Activated gamma-delta T cell treated with anti-CD3 and anti-CD28 coated beads, Interleukin-2, amount 50 U/mL, for 16 hours (primary cell): ENCODE results near the gene HMSD.

Experiments used
- DNase-seq: peaks from one replicate; pipeline ENCODE4 v3.0.0-alpha.2; 2020; ENCODE audit warnings: low read depth

The HMSD gene

DNA sequence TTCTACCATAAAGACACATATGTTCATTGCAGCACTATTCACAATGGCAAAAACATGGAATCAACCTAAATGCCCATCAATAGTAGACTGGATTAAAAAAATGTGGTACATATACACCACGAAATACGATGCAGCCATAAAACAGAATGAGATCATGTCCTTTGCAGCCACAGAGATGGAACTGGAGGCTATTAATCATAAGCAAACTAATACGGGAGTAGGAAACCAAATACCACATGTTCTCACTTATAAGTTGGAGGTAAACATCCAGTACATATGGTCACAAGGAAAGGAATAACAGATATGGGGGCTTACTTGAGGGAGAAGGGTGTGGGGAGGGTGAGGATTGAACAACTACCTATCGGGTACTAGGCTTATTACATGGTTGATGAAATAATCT, 7.7 kb downstream of the HMSD start:
- no peak for DNase-seq

DNA sequence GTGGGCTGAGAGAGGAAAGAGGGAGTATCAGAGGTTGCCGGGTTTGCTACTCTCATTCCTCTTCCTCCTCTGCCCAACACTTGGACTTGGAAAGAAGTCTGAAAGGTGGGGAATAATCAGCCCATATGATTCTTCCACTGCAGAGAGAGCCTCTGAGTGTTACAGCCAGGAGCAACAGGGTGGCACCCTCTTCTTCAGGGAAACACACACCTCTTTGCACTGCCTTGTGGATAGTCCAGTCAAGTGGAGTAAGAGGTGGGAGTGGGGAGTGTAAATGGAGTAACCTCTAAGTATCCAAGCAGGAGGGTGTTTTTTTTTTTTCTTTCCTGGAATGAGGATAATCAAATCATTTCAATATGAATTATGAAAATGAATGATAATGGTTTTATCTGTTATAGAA, 11.8 kb downstream of the HMSD start:
- DNase-seq, result no peak

DNA sequence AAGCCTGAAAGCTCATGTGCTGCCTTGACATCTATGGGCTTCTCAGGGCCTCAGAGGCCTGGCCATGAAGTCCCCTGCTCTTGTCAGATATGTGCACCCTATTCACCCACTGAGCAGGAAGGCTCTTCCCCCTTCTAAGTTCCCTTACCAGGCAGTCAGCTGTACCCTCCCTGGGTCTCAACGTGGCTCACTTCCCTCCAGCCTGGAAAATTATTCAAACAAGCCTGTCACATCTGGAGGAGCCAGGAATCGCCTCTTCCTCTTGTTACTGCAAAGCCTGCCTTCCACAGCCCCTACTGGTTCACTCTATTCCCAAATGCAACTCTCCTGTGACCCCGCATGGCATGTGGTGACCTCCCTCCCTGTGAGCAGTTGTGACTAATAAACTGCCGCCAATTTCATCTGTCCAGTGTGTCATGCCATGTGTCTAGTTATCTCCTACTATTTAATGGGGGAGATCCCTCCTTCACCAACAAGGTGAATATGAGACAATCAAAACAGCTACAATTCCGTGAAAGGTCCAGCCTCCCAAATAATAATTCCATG, 12.4 kb downstream of the HMSD start:
- no peak for DNase-seq

DNA sequence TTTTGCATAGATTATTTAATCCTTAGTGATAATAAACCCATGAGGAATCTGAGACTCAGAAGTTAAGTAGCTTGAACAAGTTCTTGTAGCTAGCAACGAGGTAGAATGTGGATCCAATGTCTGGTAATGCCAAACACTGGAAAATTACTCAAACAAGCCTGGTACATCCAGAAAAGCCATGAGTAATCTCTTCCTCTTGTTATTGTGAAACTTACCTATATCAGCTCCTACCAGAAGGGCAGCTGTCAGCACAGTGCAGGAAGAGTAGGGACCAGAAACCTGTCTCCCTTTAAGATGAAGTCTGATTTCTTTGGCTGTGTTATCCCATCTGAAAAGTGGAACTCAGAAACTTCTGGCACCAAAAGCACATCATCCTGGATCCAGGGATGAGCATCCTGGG, 13.0 kb downstream of the HMSD start:
- DNase-seq, result no peak

DNA sequence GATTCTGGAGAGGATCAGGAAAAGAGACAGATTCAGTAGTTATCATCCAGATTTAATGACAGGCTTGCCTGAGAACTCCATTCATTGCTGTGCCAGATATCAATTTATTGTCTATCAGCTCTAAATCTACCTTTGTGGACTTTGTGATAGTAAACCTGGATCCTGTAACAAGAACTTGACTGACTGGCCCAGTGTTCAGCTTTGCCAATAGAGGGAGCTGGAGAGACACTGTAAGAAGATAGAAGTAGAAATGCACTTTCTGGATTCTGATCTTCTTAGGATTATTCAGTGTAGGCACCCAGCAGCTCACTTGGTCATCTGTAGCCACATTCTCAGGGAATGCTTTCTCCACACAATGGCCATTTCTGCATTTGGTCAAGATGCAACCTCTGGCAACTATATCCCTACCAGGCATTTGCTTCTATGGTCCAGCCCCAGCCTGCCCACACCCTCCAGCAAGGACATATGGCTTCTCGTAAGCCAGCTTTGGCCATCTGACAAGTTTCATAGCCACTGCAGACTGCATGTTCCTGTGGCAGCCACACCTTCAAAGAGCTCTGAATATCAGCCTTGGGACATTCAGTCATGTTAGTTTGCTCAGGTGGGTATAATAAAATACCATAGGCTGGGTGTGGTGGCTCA, 14.6 kb downstream of the HMSD start:
- DNase-seq, result peak; percentile 27

DNA sequence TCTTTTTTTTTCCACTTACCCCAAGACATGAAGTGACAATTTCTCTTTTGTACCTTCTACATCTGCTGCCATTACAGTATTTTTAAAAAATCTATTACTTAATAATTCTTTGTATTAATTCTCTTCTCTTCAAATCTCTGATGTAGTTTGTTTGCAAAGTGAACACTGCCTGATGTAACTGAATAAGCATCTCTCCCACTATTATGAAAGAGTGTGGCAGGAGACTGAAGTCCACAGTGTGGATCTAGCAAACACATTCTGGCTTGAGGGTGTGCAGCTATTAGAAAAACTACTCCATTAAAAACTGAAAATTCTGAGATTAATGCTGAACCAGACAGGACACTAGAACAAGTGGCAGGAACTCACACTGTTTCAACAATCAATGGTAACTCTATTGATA, 15.8 kb downstream of the HMSD start:
- DNase-seq, result no peak

DNA sequence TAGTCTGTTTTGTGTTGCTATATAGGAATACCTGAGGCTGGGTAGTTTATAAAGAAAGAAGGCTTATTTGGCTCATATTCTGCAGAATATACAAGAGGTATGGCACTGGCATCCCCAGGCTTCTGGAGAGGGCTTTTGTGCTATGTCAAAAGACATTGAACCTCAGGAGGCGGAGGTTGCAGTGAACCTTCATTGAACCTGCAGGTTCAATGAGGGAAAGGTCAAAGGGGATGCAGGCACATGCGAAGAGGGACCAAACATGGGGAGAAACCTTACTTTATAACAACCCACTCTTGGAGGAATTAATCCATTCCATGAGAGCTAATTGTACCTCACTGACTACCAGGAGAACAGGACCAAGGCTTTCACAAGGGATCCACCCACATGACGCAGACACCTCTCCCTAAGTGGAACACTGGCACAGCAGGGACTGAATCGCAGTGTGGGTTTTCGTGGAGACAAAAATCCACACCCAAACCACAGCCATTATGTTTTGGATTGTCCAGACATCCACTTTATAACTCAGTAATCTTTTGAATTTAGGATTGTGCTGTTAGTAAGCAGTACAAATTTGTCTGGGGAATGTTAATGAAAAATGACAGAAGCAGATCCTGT, 16.7 kb downstream of the HMSD start:
- DNase-seq, result no peak

DNA sequence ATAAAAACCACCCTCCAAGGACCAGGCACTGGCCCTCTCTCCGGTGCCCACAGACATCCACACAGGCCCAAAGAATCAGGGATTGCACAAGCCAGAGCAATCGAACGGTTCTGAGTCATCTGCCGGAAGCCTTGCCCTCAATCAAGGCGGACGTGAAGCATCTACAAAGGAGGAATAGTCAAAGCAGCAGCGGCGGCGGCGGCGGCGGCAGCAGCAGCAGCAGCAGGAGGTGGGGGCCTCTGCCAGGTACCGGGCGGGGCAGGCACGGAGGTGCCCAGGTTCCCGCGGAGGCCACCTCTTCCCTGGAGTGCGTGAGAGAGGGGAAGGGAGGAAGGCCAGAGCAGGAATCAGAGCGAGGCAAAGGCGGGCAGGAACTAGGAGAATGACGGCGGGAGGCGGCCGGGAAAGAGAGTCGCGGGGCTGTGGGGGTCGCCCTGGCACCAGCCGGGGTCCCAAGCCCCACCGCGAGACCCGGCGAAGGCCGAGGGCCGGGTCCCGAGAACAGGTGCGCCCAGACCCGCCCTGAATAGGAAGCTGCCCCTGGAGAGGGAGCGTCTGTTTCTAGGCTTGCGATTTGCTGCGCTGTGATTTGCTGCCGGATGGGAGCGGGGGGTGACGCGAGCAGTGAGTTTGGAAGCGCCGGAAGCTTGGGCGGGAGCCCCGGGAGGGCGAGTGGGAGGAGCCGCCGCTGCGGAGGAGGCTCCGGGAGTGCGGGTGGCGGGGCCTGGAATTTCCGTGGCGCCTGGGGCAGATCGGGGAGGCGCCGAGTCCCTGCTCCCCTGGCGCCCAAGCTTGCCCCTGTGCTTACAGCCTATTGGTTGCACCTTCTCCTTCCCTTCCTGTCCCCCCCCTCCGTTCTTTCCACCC, 21.1 kb downstream of the HMSD start, which contains the start of gene SERPINB8:
Gene SERPINB8 (plus strand): TSS at position 140 of the 867 bp plus-strand sequence. CDS start 8,228 bp downstream, outside the sequence.
- peak; percentile 62 for DNase-seq

DNA sequence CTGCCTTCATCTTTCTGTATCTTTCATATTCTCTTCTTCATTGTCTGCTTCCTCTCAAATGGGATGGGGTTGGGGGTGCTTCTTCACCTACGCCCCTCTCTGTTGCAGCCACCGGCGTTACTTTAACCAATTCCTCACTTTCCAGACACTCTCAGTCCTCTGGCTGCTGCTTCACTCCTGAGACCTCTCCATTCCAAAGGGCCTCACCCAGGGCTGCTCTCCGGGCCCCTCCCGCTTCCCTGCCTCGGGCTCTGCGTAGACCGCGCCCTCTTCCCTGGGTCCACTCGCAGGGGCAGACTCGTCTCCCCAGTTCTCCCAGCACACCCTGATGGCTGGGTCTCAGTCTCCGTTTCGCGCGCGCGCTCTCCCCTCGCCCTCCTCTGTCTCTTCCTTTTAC, 21.7 kb downstream of the HMSD start:
- no peak for DNase-seq

DNA sequence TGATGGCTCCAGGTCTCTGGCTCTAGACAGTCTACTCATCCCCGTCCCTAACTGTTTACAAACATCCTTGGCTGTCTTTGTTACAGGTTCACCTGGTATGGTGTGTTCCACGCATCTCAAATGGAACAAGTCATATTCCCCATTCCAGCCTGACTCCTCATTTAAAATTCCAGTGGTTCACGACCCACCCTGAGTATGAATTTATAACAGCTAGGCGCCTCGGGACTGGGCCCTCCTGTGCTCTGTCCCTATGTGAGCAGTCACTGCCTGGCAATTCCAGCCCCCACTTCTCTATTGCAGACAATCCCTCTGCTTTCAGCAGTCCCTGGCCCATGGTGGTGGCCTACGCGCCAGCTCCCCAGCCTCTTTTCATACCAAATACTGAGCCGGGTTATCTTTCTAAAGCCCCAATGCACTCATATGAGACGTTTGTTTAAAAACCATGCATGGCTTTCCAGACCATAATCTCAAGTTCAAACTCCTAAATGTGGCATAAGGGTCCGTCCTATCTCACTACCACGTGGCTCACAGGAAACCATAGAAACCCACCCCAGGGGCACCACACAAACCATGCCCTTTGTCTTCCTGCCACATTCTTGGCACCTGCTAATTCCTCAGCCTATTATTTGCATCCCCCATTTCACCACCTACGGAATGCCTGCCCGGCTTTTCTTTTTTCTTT, 22.4 kb downstream of the HMSD start:
- no peak for DNase-seq

DNA sequence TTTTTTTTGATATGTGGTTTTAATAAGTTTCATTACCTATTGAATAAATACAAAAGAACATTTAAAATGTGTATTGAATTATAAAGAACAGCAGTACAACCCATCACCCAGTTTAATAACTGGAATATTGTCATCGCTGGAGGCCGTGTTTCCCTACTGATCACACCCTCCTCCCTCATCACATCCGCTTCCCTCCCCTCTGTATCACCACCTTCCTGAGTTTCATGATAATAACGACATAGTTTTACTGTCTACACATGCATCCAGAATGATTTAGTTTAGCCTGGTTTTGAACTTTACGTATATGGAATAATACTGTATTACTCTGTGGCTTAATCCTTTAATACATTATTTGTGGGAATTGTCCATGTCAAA, 22.9 kb downstream of the HMSD start:
- DNase-seq, result no peak

DNA sequence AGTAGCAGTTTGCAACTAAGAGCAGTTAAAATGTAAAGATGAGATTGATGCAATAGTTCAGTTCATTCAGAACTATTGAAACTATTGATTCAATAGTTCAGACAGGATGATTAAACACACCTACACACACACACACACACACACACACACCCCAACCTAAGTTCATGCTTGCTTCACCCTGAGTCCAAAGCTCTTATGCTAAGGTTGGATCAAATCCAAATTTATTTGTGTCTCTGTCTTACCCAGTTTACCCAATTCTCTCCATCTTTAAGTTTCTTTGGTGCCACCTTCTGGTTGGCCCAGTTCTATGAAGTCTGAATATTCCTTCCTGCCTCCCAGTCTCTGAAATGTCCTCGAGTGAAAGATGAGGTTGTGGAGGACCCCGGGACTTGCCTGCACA, 25.9 kb downstream of the HMSD start:
- no peak for DNase-seq

DNA sequence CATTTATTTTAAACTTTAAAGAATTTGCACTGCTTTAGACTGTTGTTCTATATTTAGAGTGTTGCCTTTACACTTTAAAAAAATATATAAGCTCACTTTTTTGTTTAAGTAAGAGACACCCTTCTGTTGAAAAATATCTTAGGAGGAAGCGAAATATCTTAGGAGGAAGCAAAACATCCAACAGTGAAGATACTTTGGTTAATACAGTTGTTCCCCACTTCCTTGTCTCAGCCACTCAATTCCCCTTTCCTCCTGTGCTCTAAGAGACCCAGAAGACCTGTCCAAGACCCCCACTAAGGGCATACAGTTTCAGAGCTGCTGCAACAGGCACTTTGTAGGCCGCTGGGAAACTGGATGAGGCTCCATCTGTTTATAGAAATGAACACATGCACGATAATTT, 26.5 kb downstream of the HMSD start:
- no peak for DNase-seq

DNA sequence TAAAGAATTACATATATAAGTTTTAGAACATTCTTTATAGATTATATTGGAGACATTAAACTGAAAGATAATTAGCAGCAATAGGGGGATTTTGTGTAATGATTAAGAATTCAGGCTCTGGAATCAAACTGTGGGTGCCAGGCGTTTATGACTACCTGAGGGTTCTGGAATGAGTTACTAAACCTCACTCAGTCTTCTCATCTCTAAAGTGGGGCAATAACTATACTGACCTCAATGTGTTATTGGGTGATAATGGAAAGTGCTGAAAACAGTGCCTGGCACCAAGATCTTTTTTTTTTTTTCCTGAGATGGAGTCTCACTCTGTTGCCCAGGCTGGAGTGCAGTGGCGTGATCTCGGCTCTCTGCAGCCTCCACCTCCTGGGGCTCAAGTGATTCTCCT, 27.9 kb downstream of the HMSD start:
- no peak for DNase-seq

DNA sequence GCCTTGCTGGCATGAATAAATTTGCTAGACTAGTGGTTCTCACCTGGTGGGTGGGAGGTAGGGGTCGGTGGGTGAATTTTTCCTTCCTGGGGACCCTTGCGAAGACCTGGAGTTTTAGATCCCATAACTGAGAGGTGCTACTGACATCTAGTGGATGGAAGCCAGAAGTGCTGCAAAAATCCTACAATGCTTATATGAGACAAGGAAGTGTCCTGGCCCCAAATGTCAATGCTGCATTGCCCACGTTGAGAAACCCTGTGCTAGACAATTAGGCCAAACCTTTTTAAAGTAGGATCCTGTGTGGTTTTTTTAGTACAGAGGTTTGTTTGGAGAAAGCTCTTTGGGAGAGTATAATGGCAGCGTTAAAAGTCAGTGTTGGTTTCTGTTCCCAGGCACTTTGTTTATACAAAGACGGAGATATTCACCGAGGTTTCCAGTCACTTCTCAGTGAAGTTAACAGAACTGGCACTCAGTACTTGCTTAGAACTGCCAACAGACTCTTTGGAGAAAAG, 30.4 kb downstream of the HMSD start:
- peak; percentile 17 for DNase-seq

DNA sequence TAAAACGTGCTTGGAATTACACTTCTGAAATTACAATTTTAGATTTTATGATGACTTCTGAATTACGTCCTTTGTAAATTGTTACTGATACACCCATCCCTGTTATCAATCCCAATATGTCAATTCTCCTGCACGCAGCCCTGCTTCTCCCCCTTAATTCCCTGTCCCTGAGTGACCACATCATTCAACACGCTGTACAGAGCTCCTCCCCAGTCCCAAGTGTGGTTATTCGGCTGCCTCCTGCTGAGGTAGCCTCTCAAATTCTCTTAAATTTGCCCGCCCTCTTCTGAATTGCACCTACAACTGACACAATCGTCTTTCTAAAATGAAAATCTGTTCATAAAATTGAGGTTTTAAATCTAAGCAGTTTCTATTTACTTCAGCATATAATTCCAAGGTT, 30.9 kb downstream of the HMSD start:
- DNase-seq, result no peak

DNA sequence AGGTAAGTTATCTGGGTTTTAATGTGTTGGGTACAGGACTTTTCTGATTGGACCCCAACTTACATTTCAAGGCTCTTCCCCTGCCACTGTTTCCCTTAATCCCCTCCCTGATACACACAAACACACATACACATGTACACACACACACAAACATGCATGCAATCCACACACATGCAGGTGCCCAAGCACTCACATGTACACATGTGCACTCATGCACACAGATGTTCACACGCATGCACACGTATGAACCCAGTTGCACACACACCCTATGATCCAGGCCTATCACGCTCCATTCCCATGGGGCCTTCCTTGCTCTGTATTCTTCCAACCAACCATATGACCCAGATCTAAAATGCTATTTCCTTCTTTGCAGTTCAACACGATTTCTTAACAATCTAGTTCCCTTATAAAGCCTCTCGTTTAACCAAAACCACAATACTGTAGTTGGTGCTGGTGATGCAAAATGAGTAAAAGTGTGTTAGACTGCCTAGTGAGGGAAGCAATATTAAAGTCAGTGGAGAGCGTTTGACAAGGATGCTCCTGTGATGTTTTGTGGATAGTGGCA, 31.9 kb downstream of the HMSD start:
- DNase-seq, result no peak

DNA sequence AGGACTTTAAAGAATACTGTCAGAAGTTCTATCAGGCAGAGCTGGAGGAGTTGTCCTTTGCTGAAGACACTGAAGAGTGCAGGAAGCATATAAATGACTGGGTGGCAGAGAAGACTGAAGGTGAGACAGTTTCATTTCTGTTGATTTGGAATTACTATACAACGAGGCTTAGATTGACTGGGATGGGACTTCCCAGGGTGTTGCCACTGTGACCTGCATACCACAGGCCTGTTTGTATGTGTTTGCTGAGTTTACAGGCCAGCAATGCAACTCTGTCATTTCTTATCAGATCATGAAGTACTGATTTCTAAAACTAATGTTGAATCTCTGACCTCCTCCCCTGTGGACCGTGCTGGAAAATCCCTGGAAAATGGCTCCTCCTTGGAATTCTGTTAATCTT, 32.6 kb downstream of the HMSD start:
- no peak for DNase-seq

DNA sequence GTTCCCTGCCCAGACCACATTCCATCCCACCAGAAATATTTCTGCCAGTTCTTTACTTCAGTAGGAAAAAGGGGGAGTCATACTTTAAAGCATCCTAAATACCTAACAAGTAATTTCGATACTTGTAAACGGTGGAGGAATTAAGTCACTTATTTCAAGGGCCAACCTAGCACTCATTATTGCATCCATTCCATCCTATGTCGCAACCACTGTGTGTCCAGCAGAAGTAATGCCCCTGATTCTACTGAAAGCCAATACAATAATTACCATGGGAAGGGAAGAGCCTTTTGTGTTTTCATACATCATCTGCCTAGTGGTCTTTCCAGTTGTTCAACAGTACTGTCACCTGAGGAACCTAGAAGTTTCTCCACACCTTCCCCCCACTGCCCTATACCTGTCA, 33.3 kb downstream of the HMSD start:
- DNase-seq, result no peak

DNA sequence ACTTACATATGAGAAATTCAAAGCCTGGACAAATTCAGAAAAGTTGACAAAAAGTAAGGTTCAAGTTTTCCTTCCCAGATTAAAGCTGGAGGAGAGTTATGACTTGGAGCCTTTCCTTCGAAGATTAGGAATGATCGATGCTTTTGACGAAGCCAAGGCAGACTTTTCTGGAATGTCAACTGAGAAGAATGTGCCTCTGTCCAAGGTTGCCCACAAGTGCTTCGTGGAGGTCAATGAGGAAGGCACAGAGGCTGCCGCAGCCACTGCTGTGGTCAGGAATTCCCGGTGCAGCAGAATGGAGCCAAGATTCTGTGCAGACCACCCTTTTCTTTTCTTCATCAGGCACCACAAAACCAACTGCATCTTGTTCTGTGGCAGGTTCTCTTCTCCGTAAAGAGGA, 37.8 kb downstream of the HMSD start:
- no peak for DNase-seq

DNA sequence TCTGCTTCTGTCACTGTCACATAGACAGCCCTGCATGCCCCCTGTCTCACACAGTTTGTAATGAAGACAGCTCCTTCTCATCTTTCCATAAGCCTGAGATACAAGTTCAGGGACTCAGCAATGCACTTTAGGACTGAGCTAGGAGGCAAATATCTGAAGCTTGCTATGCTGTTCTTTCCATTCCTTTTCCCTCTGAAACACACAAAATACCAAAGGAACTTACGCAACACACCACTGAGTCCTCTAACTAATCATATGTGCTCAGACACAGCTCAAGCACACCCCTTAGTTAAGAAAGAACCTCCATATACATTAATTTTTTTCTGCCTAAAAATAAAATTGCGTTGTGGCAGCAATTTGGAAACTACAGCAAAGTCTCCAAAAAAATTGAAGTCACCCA, 38.6 kb downstream of the HMSD start:
- no peak for DNase-seq

DNA sequence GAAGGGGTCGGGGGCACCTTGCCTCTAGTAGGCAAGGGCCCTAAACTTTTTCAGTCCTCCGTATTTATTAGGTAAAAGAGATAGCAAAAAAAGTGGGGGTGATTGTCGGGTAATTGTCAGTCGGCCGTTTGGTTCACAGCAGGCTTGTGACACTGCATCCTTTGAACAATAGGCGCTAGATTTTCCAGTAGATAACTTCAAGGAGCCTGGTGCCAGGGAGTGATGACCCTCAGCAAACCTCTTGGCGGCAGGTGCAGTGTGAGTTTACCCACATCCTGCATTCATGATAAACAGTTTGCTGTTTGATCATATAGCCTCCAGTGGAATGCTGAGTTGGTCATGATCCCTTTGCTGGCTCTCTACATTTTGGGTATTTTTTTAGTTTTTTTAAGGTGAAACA, 43.6 kb downstream of the HMSD start:
- DNase-seq, result no peak
